ENCODE results near the gene CFAP45. TPM values are rescaled to one million over a fixed set of nuclear protein-coding genes. Genes with fewer than 3 reads are reported as not detected.

The CFAP45 gene
- total and polyA plus RNA-seq, 4 experiments from 2014 or later = 0.15 to 0.67 (median 0.52) TPM; not detected in 1

- no peak for DNase-seq
- Mint-ChIP-seq H3K27me3 (peaks cover 0 to 3% of the 10 kb centered on the region in 2 donors), H3K36me3 (no peaks in the 10 kb centered on the region), H3K4me3 (no peak overlapping the region), H3K4me1 (peaks cover 0 to 3% (median 0%) of the 10 kb centered on the region in 4 donors), H3K9me3 (no peaks in the 10 kb centered on the region), H3K27ac (no peak overlapping the region)
- intact Hi-C loops (cut with micrococcal nuclease) = no loop called here
- Histone ChIP-seq H3K4me1 (ENCODE audit: insufficient read depth, low read length) (no peaks in the 10 kb centered on the region), H3K36me3 (ENCODE audit: insufficient read depth, low read length) (no peaks in the 10 kb centered on the region), H3K4me3 (ENCODE audit: low read length in 2 of 2) (no peak overlapping the region), H3K27ac (ENCODE audit: low read depth, low read length) (no peak overlapping the region), H3K27me3 (ENCODE audit: insufficient read depth, low read length) (no peaks in the 10 kb centered on the region), H3K9me3 (ENCODE audit: control insufficient read depth in 1 of 2, low read length in 2 of 2) (no peaks in the 10 kb centered on the region)
- ChIA-PET POLR2A (ENCODE audit: partially characterized antibody) (interaction anchor here (0.7 kb wide), 1 partner anchor 75 kb away, joined by 4 read pairs; no protein-coding TSS in a partner anchor), CTCF (ENCODE audit: partially characterized antibody) (interaction anchor here (1.0 to 4.0 kb wide), 3 partner anchors 17 to 84 kb away, joined by 3 to 17 read pairs (median 12); no protein-coding TSS in a partner anchor)
These were observed 26.3 kb downstream of the CFAP45 start for GRCh38 chr1:159873530-159874143.

GRCh38 chr1:159872891-159873290, 27.1 kb downstream of the CFAP45 start:
- POLR2A ChIA-PET (ENCODE audit: partially characterized antibody) = interaction anchor here (1.6 kb wide), 1 partner anchor 18 kb away, joined by 6 read pairs; no protein-coding TSS in a partner anchor
- intact Hi-C loops (cut with micrococcal nuclease) = no loop called here

GRCh38 chr1:159870704-159871103, 29.3 kb downstream of the CFAP45 start:
- peaks cover 9% of the 10 kb centered on the region for H3K4me1 ChIP-seq (ENCODE audit: insufficient read depth, low read length)
- CTCF ChIA-PET (ENCODE audit: partially characterized antibody) = interaction anchor here (1.1 kb wide), 1 partner anchor 73 kb away, joined by 5 read pairs; no protein-coding TSS in a partner anchor
- intact Hi-C loops (cut with micrococcal nuclease) = no loop called here
- Mint-ChIP-seq H3K4me3 (no peak overlapping the region), H3K27me3 (peaks cover 0 to 3% of the 10 kb centered on the region in 2 donors), H3K27ac (no peak overlapping the region), H3K9me3 (no peaks in the 10 kb centered on the region), H3K4me1 (peaks cover 10 to 14% (median 12%) of the 10 kb centered on the region in 4 donors), H3K36me3 (no peaks in the 10 kb centered on the region)
- H3K9me3 ChIP-seq (ENCODE audit: control insufficient read depth in 1 of 2, low read length in 2 of 2) = no peaks in the 10 kb centered on the region
- H3K27ac ChIP-seq (ENCODE audit: low read depth, low read length) = no peak overlapping the region
- H3K4me3 ChIP-seq (ENCODE audit: low read length in 2 of 2) = no peak overlapping the region
- no peaks in the 10 kb centered on the region for H3K36me3 ChIP-seq (ENCODE audit: insufficient read depth, low read length)
- H3K27me3 ChIP-seq (ENCODE audit: insufficient read depth, low read length) = no peaks in the 10 kb centered on the region
- POLR2A ChIA-PET (ENCODE audit: partially characterized antibody) = no interaction called here
- DNase-seq = no peak

More at GRCh38 chr1:159872891-159873290, 27.1 kb downstream of the CFAP45 start:
- no peaks in the 10 kb centered on the region for H3K36me3 Mint-ChIP-seq
- Histone ChIP-seq H3K4me3 (ENCODE audit: low read length in 2 of 2) (no peak overlapping the region), H3K36me3 (ENCODE audit: insufficient read depth, low read length) (no peaks in the 10 kb centered on the region), H3K4me1 (ENCODE audit: insufficient read depth, low read length) (no peaks in the 10 kb centered on the region), H3K9me3 (ENCODE audit: control insufficient read depth in 1 of 2, low read length in 2 of 2) (no peaks in the 10 kb centered on the region), H3K27me3 (ENCODE audit: insufficient read depth, low read length) (no peaks in the 10 kb centered on the region), H3K27ac (ENCODE audit: low read depth, low read length) (no peak overlapping the region)
- CTCF ChIA-PET (ENCODE audit: partially characterized antibody) = interaction anchor here (2.7 to 4.0 kb wide), 2 partner anchors 18 to 74 kb away, joined by 12 to 17 read pairs; no protein-coding TSS in a partner anchor
- H3K4me3 Mint-ChIP-seq = no peak overlapping the region
- no peak overlapping the region for H3K27ac Mint-ChIP-seq
- H3K9me3 Mint-ChIP-seq = no peaks in the 10 kb centered on the region
- H3K27me3 Mint-ChIP-seq = peaks cover 0 to 3% of the 10 kb centered on the region in 2 donors
- peaks cover 0 to 3% (median 0%) of the 10 kb centered on the region in 4 donors for H3K4me1 Mint-ChIP-seq
- no peak for DNase-seq

GRCh38 chr1:159869607-159870006, 30.4 kb downstream of the CFAP45 start:
- peaks cover 9% of the 10 kb centered on the region for H3K4me1 ChIP-seq (ENCODE audit: insufficient read depth, low read length)
- no peaks in the 10 kb centered on the region for H3K36me3 ChIP-seq (ENCODE audit: insufficient read depth, low read length)
- Mint-ChIP-seq H3K27ac (peak overlapping the region in 1 of 7 donors; percentile 9), H3K9me3 (no peaks in the 10 kb centered on the region), H3K4me1 (peaks cover 11 to 19% (median 13%) of the 10 kb centered on the region in 4 donors), H3K4me3 (no peak overlapping the region), H3K27me3 (peaks cover 0 to 3% of the 10 kb centered on the region in 2 donors), H3K36me3 (no peaks in the 10 kb centered on the region)
- H3K27ac ChIP-seq (ENCODE audit: low read depth, low read length) = no peak overlapping the region
- intact Hi-C loops (cut with micrococcal nuclease) = no loop called here
- no peaks in the 10 kb centered on the region for H3K27me3 ChIP-seq (ENCODE audit: insufficient read depth, low read length)
- CTCF ChIA-PET (ENCODE audit: partially characterized antibody) = interaction anchor here (1.6 to 1.9 kb wide), 3 partner anchors 20 to 70 kb away, joined by 4 to 6 read pairs (median 5); no protein-coding TSS in a partner anchor
- no peak for DNase-seq
- no peaks in the 10 kb centered on the region for H3K9me3 ChIP-seq (ENCODE audit: control insufficient read depth in 1 of 2, low read length in 2 of 2)
- no peak overlapping the region for H3K4me3 ChIP-seq (ENCODE audit: low read length in 2 of 2)
- POLR2A ChIA-PET (ENCODE audit: partially characterized antibody) = interaction anchor here (1.3 kb wide), 1 partner anchor 16 kb away, joined by 3 read pairs; no protein-coding TSS in a partner anchor

GRCh38 chr1:159869173-159869572, 30.8 kb downstream of the CFAP45 start:
- H3K9me3 ChIP-seq (ENCODE audit: control insufficient read depth in 1 of 2, low read length in 2 of 2) = no peaks in the 10 kb centered on the region
- H3K27me3 ChIP-seq (ENCODE audit: insufficient read depth, low read length) = no peaks in the 10 kb centered on the region
- Mint-ChIP-seq H3K4me1 (peaks cover 11 to 19% (median 13%) of the 10 kb centered on the region in 4 donors), H3K4me3 (no peak overlapping the region), H3K27me3 (peaks cover 0 to 3% of the 10 kb centered on the region in 2 donors), H3K36me3 (no peaks in the 10 kb centered on the region), H3K9me3 (no peaks in the 10 kb centered on the region), H3K27ac (no peak overlapping the region)
- H3K4me3 ChIP-seq (ENCODE audit: low read length in 2 of 2) = no peak overlapping the region
- no peak overlapping the region for H3K27ac ChIP-seq (ENCODE audit: low read depth, low read length)
- ChIA-PET CTCF (ENCODE audit: partially characterized antibody) (interaction anchor here (1.3 to 1.9 kb wide), 4 partner anchors 20 to 70 kb away, joined by 3 to 6 read pairs (median 4); no protein-coding TSS in a partner anchor), POLR2A (ENCODE audit: partially characterized antibody) (interaction anchor here (1.3 kb wide), 1 partner anchor 15 kb away, joined by 3 read pairs; no protein-coding TSS in a partner anchor)
- DNase-seq = no peak
- H3K4me1 ChIP-seq (ENCODE audit: insufficient read depth, low read length) = peaks cover 9% of the 10 kb centered on the region
- no peaks in the 10 kb centered on the region for H3K36me3 ChIP-seq (ENCODE audit: insufficient read depth, low read length)
- intact Hi-C loops (cut with micrococcal nuclease) = no loop called here

GRCh38 chr1:159868766-159869165, 31.2 kb downstream of the CFAP45 start:
- Mint-ChIP-seq H3K27ac (peak overlapping the region in 1 of 7 donors; percentile 64), H3K36me3 (no peaks in the 10 kb centered on the region), H3K27me3 (peaks cover 0 to 3% of the 10 kb centered on the region in 2 donors), H3K4me1 (peaks cover 11 to 19% (median 13%) of the 10 kb centered on the region in 4 donors), H3K9me3 (no peaks in the 10 kb centered on the region), H3K4me3 (no peak overlapping the region)
- ChIA-PET CTCF (ENCODE audit: partially characterized antibody) (interaction anchor here (1.3 to 1.9 kb wide), 4 partner anchors 21 to 69 kb away, joined by 3 to 6 read pairs (median 4); no protein-coding TSS in a partner anchor), POLR2A (ENCODE audit: partially characterized antibody) (interaction anchor here (1.3 kb wide), 1 partner anchor 15 kb away, joined by 3 read pairs; no protein-coding TSS in a partner anchor)
- peaks cover 9% of the 10 kb centered on the region for H3K4me1 ChIP-seq (ENCODE audit: insufficient read depth, low read length)
- H3K4me3 ChIP-seq (ENCODE audit: low read length in 2 of 2) = no peak overlapping the region
- no peaks in the 10 kb centered on the region for H3K9me3 ChIP-seq (ENCODE audit: control insufficient read depth in 1 of 2, low read length in 2 of 2)
- intact Hi-C loops (cut with micrococcal nuclease) = no loop called here
- no peak for DNase-seq
- no peak overlapping the region for H3K27ac ChIP-seq (ENCODE audit: low read depth, low read length)
- H3K27me3 ChIP-seq (ENCODE audit: insufficient read depth, low read length) = no peaks in the 10 kb centered on the region
- H3K36me3 ChIP-seq (ENCODE audit: insufficient read depth, low read length) = no peaks in the 10 kb centered on the region

GRCh38 chr1:159867664-159868026, 32.3 kb downstream of the CFAP45 start:
- Mint-ChIP-seq H3K36me3 (no peaks in the 10 kb centered on the region), H3K27ac (no peak overlapping the region)
- POLR2A ChIA-PET (ENCODE audit: partially characterized antibody) = no interaction called here

More at GRCh38 chr1:159867664-159868026, 32.3 kb downstream of the CFAP45 start:
- no peaks in the 10 kb centered on the region for H3K9me3 ChIP-seq (ENCODE audit: control insufficient read depth in 1 of 2, low read length in 2 of 2)
- H3K27ac ChIP-seq (ENCODE audit: low read depth, low read length) = no peak overlapping the region
- H3K27me3 Mint-ChIP-seq = peaks cover 0 to 3% of the 10 kb centered on the region in 2 donors
- H3K36me3 ChIP-seq (ENCODE audit: insufficient read depth, low read length) = no peaks in the 10 kb centered on the region
- intact Hi-C loops (cut with micrococcal nuclease) = no loop called here
- no peaks in the 10 kb centered on the region for H3K27me3 ChIP-seq (ENCODE audit: insufficient read depth, low read length)
- peaks cover 9% of the 10 kb centered on the region for H3K4me1 ChIP-seq (ENCODE audit: insufficient read depth, low read length)
- H3K4me3 Mint-ChIP-seq = no peak overlapping the region
- DNase-seq = no peak
- H3K4me1 Mint-ChIP-seq = peaks cover 11 to 19% (median 13%) of the 10 kb centered on the region in 4 donors
- H3K9me3 Mint-ChIP-seq = no peaks in the 10 kb centered on the region
- H3K4me3 ChIP-seq (ENCODE audit: low read length in 2 of 2) = no peak overlapping the region
- CTCF ChIA-PET (ENCODE audit: partially characterized antibody) = interaction anchor here (1.3 to 1.9 kb wide), 2 partner anchors 22 to 38 kb away, joined by 3 to 6 read pairs; no protein-coding TSS in a partner anchor
